ENCODE data around the gene CREB5. TPM values are rescaled to one million over a fixed set of nuclear protein-coding genes. Genes with fewer than 3 reads are reported as not detected.
A peak's percentile ranks its signal among the peaks of the same experiment; 100 is the strongest.
"Not testable (repeated sequence)": the region's sequence is repeated elsewhere in the genome, so short reads cannot be mapped to it uniquely, and the experiment has no call there.

Gene CREB5
- total RNA-seq, 6 donors from 2014 or later, result 8.3 to 34.6 (median 15.3) TPM

DNA sequence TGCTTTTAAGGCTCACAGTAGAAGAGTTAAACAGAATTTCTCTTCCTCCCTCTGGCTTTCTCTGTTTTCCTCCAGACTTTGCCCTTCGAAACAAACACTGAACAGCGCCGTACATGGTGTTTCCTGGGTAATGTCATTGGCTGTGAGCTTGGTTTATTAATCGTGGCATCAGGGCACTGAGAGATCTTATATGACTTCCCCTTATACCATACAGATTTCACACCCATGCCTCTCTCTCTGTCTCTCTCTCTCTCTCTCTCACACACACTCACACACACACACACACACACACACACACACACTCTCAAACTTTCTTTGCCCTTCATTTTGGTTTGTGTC lies 195.5 kb downstream of the CREB5 start:
- no peak overlapping the region for H3K27ac ChIP-seq
- H3K36me3 ChIP-seq, result no peaks in the 10 kb centered on the region
- H3K4me1 ChIP-seq, result peaks cover 0 to 5% (median 2%) of the 10 kb centered on the region in 4 donors
- H3K9me3 ChIP-seq, result no peaks in the 10 kb centered on the region
- no peak for DNase-seq
- no peak overlapping the region for H3K4me3 ChIP-seq
- no peak for TF ChIP-seq EP300 (IDR thresholded peaks at IDR 0.05)
- TF ChIP-seq POLR2A (IDR thresholded peaks at IDR 0.05), result no peak
- TF ChIP-seq, protein P1, sequence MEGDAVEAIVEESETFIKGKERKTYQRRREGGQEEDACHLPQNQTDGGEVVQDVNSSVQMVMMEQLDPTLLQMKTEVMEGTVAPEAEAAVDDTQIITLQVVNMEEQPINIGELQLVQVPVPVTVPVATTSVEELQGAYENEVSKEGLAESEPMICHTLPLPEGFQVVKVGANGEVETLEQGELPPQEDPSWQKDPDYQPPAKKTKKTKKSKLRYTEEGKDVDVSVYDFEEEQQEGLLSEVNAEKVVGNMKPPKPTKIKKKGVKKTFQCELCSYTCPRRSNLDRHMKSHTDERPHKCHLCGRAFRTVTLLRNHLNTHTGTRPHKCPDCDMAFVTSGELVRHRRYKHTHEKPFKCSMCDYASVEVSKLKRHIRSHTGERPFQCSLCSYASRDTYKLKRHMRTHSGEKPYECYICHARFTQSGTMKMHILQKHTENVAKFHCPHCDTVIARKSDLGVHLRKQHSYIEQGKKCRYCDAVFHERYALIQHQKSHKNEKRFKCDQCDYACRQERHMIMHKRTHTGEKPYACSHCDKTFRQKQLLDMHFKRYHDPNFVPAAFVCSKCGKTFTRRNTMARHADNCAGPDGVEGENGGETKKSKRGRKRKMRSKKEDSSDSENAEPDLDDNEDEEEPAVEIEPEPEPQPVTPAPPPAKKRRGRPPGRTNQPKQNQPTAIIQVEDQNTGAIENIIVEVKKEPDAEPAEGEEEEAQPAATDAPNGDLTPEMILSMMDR (IDR thresholded peaks at IDR 0.05), result no peak
- TF ChIP-seq POLR2AphosphoS5 (IDR thresholded peaks at IDR 0.05), result no peak
- WGBS, 2 donors, result 27 to 40% methylated on average over 4 of the region's 4 CpGs
- H3K27me3 ChIP-seq, result no peaks in the 10 kb centered on the region
- ATAC-seq (ENCODE audit: low FRiP score in 2 of 2), result no peak

DNA sequence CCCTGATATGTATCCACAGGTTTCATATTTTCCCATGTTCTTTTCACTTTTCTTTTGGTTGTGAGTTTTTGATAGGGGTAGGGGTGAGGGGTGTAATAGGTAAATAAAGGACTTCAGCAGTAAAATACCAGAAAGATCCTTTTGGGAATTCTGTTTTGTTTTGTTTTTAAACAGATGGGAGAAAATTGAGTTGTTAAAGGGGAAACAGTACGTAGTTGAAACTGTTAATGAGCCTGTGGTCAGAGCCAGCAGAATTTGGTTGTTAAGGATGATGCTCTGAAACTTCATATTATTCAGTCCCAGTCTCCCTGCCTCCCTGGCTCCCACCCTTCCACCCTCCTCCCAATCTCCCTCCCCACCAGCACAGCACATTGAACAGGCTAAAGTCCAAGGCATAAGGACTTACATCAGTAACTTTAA lies 195.9 kb downstream of the CREB5 start:
- peak in 1 of 2 donors; percentile 54 for ATAC-seq (ENCODE audit: low FRiP score in 2 of 2)
- Histone ChIP-seq H3K4me1 (peaks cover 0 to 5% (median 2%) of the 10 kb centered on the region in 4 donors), H3K27me3 (no peaks in the 10 kb centered on the region), H3K9me3 (no peaks in the 10 kb centered on the region), H3K36me3 (no peaks in the 10 kb centered on the region), H3K27ac (no peak overlapping the region), H3K4me3 (no peak overlapping the region)
- 85 to 90% methylated on average over 1 of the region's 1 CpG for WGBS, 2 donors
- no peak for TF ChIP-seq POLR2A (IDR thresholded peaks at IDR 0.05)
- TF ChIP-seq POLR2AphosphoS5 (IDR thresholded peaks at IDR 0.05), result no peak
- TF ChIP-seq, protein P1 (IDR thresholded peaks at IDR 0.05), result no peak
- no peak for TF ChIP-seq EP300 (IDR thresholded peaks at IDR 0.05)
- no peak for DNase-seq

DNA sequence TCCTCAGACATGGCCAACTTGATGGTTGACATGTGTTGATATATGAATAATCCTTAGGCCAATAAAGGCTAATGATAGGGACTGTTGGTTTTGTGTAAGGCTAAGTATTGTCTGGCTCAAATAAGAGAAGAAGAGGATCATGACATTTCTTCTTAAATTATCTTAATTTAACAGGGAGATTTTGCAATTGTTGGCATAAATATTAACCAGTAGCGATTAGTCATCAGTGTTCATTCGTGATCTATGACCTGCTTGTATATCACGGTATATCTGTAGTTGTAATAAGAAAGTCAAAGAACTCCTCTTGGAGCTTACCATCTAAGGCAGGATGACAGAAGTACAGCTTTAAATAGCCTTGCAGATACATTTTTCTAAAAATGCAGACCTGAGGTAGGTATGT lies 196.4 kb downstream of the CREB5 start:
- TF ChIP-seq, protein P1 (IDR thresholded peaks at IDR 0.05), result no peak
- TF ChIP-seq EP300 (IDR thresholded peaks at IDR 0.05) (no peak), POLR2AphosphoS5 (IDR thresholded peaks at IDR 0.05) (no peak)
- H3K27ac ChIP-seq, result no peak overlapping the region
- H3K36me3 ChIP-seq, result no peaks in the 10 kb centered on the region
- no peak for DNase-seq
- H3K9me3 ChIP-seq, result no peaks in the 10 kb centered on the region
- H3K4me3 ChIP-seq, result no peak overlapping the region
- no peaks in the 10 kb centered on the region for H3K27me3 ChIP-seq
- H3K4me1 ChIP-seq, result peaks cover 0 to 5% (median 2%) of the 10 kb centered on the region in 4 donors
- peak in 1 of 2 donors; percentile 44 for ATAC-seq (ENCODE audit: low FRiP score in 2 of 2)
- 84 to 87% methylated on average over 3 of the region's 3 CpGs for WGBS, 2 donors

DNA sequence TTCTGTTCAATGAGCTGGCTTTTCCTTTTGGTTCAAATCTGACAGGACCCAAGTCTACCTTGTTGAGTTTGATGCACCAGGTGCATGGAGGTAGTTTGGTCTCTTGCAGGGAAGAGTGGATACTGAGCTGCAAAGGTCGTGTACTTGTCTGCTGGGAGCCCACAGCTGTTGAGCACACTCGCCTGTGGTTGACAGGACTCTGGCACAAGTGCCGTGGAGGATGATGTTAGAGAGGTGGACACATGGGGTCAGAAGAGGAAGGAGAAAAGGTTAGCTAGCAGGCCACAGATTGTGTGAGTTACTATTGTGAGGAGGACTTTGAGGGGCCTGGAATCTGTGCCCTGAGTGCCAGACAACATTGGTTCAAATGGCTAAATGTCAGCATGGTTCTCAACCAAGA lies 197.3 kb downstream of the CREB5 start:
- TF ChIP-seq EP300 (IDR thresholded peaks at IDR 0.05) (no peak), POLR2AphosphoS5 (IDR thresholded peaks at IDR 0.05) (no peak), POLR2A (IDR thresholded peaks at IDR 0.05) (no peak)
- TF ChIP-seq, protein P1 (IDR thresholded peaks at IDR 0.05), result no peak
- DNase-seq (no peak), ATAC-seq (ENCODE audit: low FRiP score in 2 of 2) (no peak)
- Histone ChIP-seq H3K4me3 (no peak overlapping the region), H3K9me3 (no peaks in the 10 kb centered on the region), H3K27me3 (no peaks in the 10 kb centered on the region), H3K4me1 (peaks cover 0 to 5% (median 2%) of the 10 kb centered on the region in 4 donors), H3K27ac (no peak overlapping the region), H3K36me3 (no peaks in the 10 kb centered on the region)
- WGBS, 2 donors, result 72 to 91% methylated on average over 3 of the region's 3 CpGs

DNA sequence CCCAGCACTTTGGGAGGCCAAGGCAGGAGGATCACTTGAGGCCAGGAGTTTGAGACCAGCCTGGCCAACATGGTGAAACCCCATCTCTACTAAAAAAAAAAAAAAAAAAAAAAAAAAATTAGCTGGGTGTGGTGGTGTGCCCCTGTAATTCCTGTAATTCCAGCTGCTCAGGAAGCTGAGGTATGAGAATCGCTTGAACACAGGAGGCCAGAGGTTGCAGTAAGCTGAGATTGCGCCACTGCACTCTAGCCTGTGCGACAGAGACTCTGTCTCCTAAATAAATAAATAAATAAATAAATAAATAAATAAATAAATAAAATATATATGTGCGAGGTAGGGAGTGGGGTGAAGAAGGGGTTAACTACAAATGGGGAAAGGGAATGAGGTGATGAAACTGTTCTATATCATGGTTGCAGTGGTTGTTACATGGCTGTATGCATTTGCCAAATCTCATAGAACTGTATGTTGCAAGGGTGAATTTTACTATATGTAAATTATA lies 199.1 kb downstream of the CREB5 start:
- not testable (repeated sequence) for H3K27me3 ChIP-seq; ATAC-seq (ENCODE audit: low FRiP score in 2 of 2); H3K4me1 ChIP-seq; DNase-seq; H3K9me3 ChIP-seq; H3K4me3 ChIP-seq; H3K36me3 ChIP-seq; H3K27ac ChIP-seq
- 90 to 93% methylated on average over 4 of the region's 4 CpGs for WGBS, 2 donors
